Esophagus (tissue), 2 donors: ENCODE data around the gene PFDN2. TPM values are rescaled to one million over a fixed set of nuclear protein-coding genes. Genes with fewer than 3 reads are reported as not detected.

Source experiments
- H3K27ac ChIP-seq, 2 donors: one replicate each; pipeline ENCODE4 v1.5.1; 2013; ENCODE audit warnings: low read depth in 2 of 2, mild to moderate bottlenecking in 2 of 2, inconsistent platforms in 1 of 2, low read length in 1 of 2, moderate library complexity in 1 of 2
- H3K27me3 ChIP-seq, 2 donors: one replicate each; pipeline ENCODE4 v1.6.1; 2013; ENCODE audit warnings: low read length in 2 of 2, control low read depth in 1 of 2, mild to moderate bottlenecking in 1 of 2; ENCODE audit not compliant: insufficient read depth in 2 of 2, control insufficient read depth in 1 of 2
- H3K36me3 ChIP-seq, 2 donors: one replicate each; pipeline ENCODE4 v1.6.1; 2013; ENCODE audit warnings: low read length in 1 of 2; ENCODE audit not compliant: control insufficient read depth in 2 of 2, insufficient read depth in 2 of 2
- H3K4me1 ChIP-seq, 2 donors: one replicate each; pipeline ENCODE4 v1.6.1; 2013; ENCODE audit warnings: low read length in 1 of 2; ENCODE audit not compliant: control insufficient read depth in 2 of 2, insufficient read depth in 2 of 2
- H3K4me3 ChIP-seq, 2 donors: one replicate each; pipeline ENCODE4 v1.5.1; 2013; ENCODE audit warnings: low read length in 2 of 2, mild to moderate bottlenecking in 2 of 2, low read depth in 1 of 2, moderate library complexity in 1 of 2
- H3K9me3 ChIP-seq, 2 donors: one replicate each; pipeline ENCODE4 v1.6.1; 2013; ENCODE audit warnings: mild to moderate bottlenecking in 2 of 2, low read depth in 1 of 2, low read length in 1 of 2, moderate library complexity in 1 of 2; ENCODE audit not compliant: control insufficient read depth in 2 of 2, insufficient read depth in 1 of 2
- WGBS, 2 donors: extraction: QIAGEN DNeasy Blood & Tissue Kit; methylation state at CpG; one replicate each; pipeline ENCODE4 v1.1.7; 2013; 5-methylcytosine and 5-hydroxymethylcytosine counted together
- polyA plus RNA-seq, 2 donors: library from polyadenylated mRNA; stranded (reverse); fragments of 200-250 nt; gene quantifications; one replicate each; pipeline ENCODE4 v1.2.3, GENCODE V29; 2013
- donor health status: healthy with polysubstance abuse.
- donor health status: Bipolar disorder and iron deficiency.

Gene PFDN2
- polyA plus RNA-seq: 100 to 1,000 TPM; 116 to 186 TPM

- 1% methylated on average over 57 to 58 of the region's 58 CpGs for WGBS, 2 donors
- no peaks in the 10 kb centered on the region for H3K27me3 ChIP-seq
- H3K27ac ChIP-seq: peak within 1 kb of the TSS; percentile 92 to 99
- H3K36me3 ChIP-seq: peaks cover 10 to 22% of the 10 kb centered on the region in 2 donors
- no peaks in the 10 kb centered on the region for H3K9me3 ChIP-seq
- peak within 1 kb of the TSS; percentile 96 to 100 for H3K4me3 ChIP-seq
- H3K4me1 ChIP-seq: peaks cover 2 to 12% of the 10 kb centered on the region in 2 donors
These were observed at the start of gene PFDN2, which contains the start of gene NIT1 for GRCh38 chr1:161117759-161118581. TSS of gene PFDN2 (minus strand) at chr1:161118037. CDS start at chr1:161118026, 11 bp downstream. TSS of gene NIT1 (plus strand) at chr1:161118105. CDS start at chr1:161118177, 72 bp downstream.

- H3K36me3 ChIP-seq: peaks cover 10 to 22% of the 10 kb centered on the region in 2 donors
- H3K27ac ChIP-seq: peak overlapping the region; percentile 92 to 97
- H3K27me3 ChIP-seq: no peaks in the 10 kb centered on the region
- no peaks in the 10 kb centered on the region for H3K9me3 ChIP-seq
- peaks cover 0 to 13% of the 10 kb centered on the region in 2 donors for H3K4me1 ChIP-seq
- H3K4me3 ChIP-seq: peak overlapping the region; percentile 63 to 67
- 6% methylated on average over 33 of the region's 33 CpGs for WGBS, 2 donors
These were observed 49.1 kb upstream of the PFDN2 start for GRCh38 chr1:161166669-161167548.

- peak within 1 kb of the TSS; percentile 63 to 67 for H3K4me3 ChIP-seq
- peaks cover 2 to 20% of the 10 kb centered on the region in 2 donors for H3K36me3 ChIP-seq
- no peaks in the 10 kb centered on the region for H3K27me3 ChIP-seq
- H3K9me3 ChIP-seq: no peaks in the 10 kb centered on the region
- H3K4me1 ChIP-seq: peaks cover under 1 to 15% of the 10 kb centered on the region in 2 donors
- 0% methylated on average over 54 of the region's 54 CpGs for WGBS, 2 donors
- peak within 1 kb of the TSS; percentile 92 to 97 for H3K27ac ChIP-seq
These were observed 48.2 kb upstream of the PFDN2 start, which contains the start of gene PPOX for GRCh38 chr1:161165742-161166668. TSS of gene PPOX (plus strand) at chr1:161166426. CDS start at chr1:161166848, 422 bp downstream.

GRCh38 chr1:161164901-161165610 is 47.2 kb upstream of the PFDN2 start:
- H3K36me3 ChIP-seq: peaks cover 0 to 17% of the 10 kb centered on the region in 2 donors
- no peak overlapping the region for H3K4me3 ChIP-seq
- H3K27me3 ChIP-seq: no peaks in the 10 kb centered on the region
- peaks cover 4 to 25% of the 10 kb centered on the region in 2 donors for H3K4me1 ChIP-seq
- peak overlapping the region; percentile 92 to 97 for H3K27ac ChIP-seq
- H3K9me3 ChIP-seq: no peaks in the 10 kb centered on the region
- WGBS, 2 donors: 58 to 64% methylated on average over 14 of the region's 14 CpGs

GRCh38 chr1:161163793-161164192 is 46.0 kb upstream of the PFDN2 start:
- Histone ChIP-seq H3K4me3 (no peak overlapping the region), H3K27me3 (no peaks in the 10 kb centered on the region), H3K36me3 (peaks cover 0 to 13% of the 10 kb centered on the region in 2 donors), H3K9me3 (no peaks in the 10 kb centered on the region), H3K27ac (no peak overlapping the region), H3K4me1 (peaks cover 4 to 28% of the 10 kb centered on the region in 2 donors)
- WGBS, 2 donors: 89 to 91% methylated on average over 5 of the region's 5 CpGs

GRCh38 chr1:161162806-161163205 is 45.0 kb upstream of the PFDN2 start:
- H3K9me3 ChIP-seq: no peaks in the 10 kb centered on the region
- no peak overlapping the region for H3K4me3 ChIP-seq
- WGBS, 2 donors: 91 to 95% methylated on average over 10 of the region's 10 CpGs
- H3K36me3 ChIP-seq: peaks cover 0 to 18% of the 10 kb centered on the region in 2 donors
- no peak overlapping the region for H3K27ac ChIP-seq
- H3K27me3 ChIP-seq: no peaks in the 10 kb centered on the region
- peaks cover 4 to 30% of the 10 kb centered on the region in 2 donors for H3K4me1 ChIP-seq

GRCh38 chr1:161162052-161162451 is 44.2 kb upstream of the PFDN2 start:
- Histone ChIP-seq H3K4me3 (no peak overlapping the region), H3K27ac (no peak overlapping the region), H3K9me3 (no peaks in the 10 kb centered on the region), H3K4me1 (peaks cover 4 to 27% of the 10 kb centered on the region in 2 donors), H3K36me3 (peaks cover 0 to 18% of the 10 kb centered on the region in 2 donors), H3K27me3 (no peaks in the 10 kb centered on the region)
- WGBS, 2 donors: 81 to 85% methylated on average over 7 of the region's 7 CpGs

GRCh38 chr1:161161652-161162051 is 43.8 kb upstream of the PFDN2 start:
- H3K36me3 ChIP-seq: peaks cover 0 to 18% of the 10 kb centered on the region in 2 donors
- no peak overlapping the region for H3K4me3 ChIP-seq
- no peak overlapping the region for H3K27ac ChIP-seq
- H3K4me1 ChIP-seq: peaks cover 4 to 23% of the 10 kb centered on the region in 2 donors
- no peaks in the 10 kb centered on the region for H3K9me3 ChIP-seq
- 82 to 84% methylated on average over 5 of the region's 5 CpGs for WGBS, 2 donors
- H3K27me3 ChIP-seq: no peaks in the 10 kb centered on the region
